Motor neuron (in vitro differentiated cells): ENCODE results near the gene TXNRD2. TPM values are rescaled to one million over a fixed set of nuclear protein-coding genes. Genes with fewer than 3 reads are reported as not detected.
"Not testable (repeated sequence)": the region's sequence is repeated elsewhere in the genome, so short reads cannot be mapped to it uniquely, and the experiment has no call there.

Source experiments
- ATAC-seq, 8 experiments: fragments of 200-7000 bp; cut with Tn5 transposase; replicated peaks in 6 of 8; 2 replicates each; pipeline ENCODE4 v1.8.0; 2021; ENCODE audit warnings: mild to moderate bottlenecking in 8 of 8, moderate library complexity in 8 of 8
- H3K27ac ChIP-seq, 2 donors: fragments of 250-450 bp; sonication (Bioruptor Pico); 2 replicates each; pipeline ENCODE4 v1.9.0; 2021; ENCODE audit warnings: antibody characterized with exemption in 2 of 2, mild to moderate bottlenecking in 2 of 2, moderate library complexity in 1 of 2
- H3K4me1 ChIP-seq, 2 donors: fragments of 250-450 bp; sonication (Bioruptor Pico); replicated peaks in 1 of 2; 2 replicates each; pipeline ENCODE4 v1.6.1; 2021; ENCODE audit warnings: antibody characterized with exemption in 2 of 2, mild to moderate bottlenecking in 2 of 2, moderate library complexity in 1 of 2
- H3K4me3 ChIP-seq, 5 donors: fragments of 250-450 bp; sonication (Bioruptor Pico); 2 replicates each; pipeline ENCODE4 v1.9.0; 2021; ENCODE audit warnings: antibody characterized with exemption in 5 of 5, mild to moderate bottlenecking in 5 of 5, moderate library complexity in 4 of 5
- WGBS, 10 experiments: fragments of 450-650 bp; shearing (Covaris generic); methylation state at CpG; one replicate each; pipeline ENCODE4 v1.0.0; 2022; 5-methylcytosine and 5-hydroxymethylcytosine counted together
- in situ Hi-C, 9 experiments: fragments of 400-800 bp; cut with MboI; loops; one replicate each; pipeline ENCODE4 v1.15.0; 2021; ENCODE audit warnings: low sequenced_read_pairs in 9 of 9, low pct_unique_long_range_greater_than_20kb in 2 of 9; ENCODE audit not compliant: unreplicated experiment in 9 of 9
- total RNA-seq, 8 experiments: library from RNA; unstranded; fragments of 300-600 nt; gene quantifications; 2 replicates each; pipeline versions ENCODE4 v1.2.3 to v1.2.4, GENCODE V29; 2022

The TXNRD2 gene
- total RNA-seq, 8 experiments from 2014 or later, result 2.4 to 33.9 (median 9.9) TPM

- in situ Hi-C loops, result loop anchor here in 2 of 9 experiments (10.0 to 25.0 kb wide), 2 partner anchors 192 to 205 kb away; partner anchors contain the start of genes GP1BB (in 2 of the 2) and SEPTIN5 (in 1 of the 2)
- WGBS, 10 experiments, result 60 to 100% (median 73%) methylated on average over 1 to 4 of the region's 7 CpGs; no CpG with 5 or more reads in 5 of the 10 experiments
- ATAC-seq, result no peak
- no peaks in the 10 kb centered on the region for H3K4me1 ChIP-seq
- H3K4me3 ChIP-seq, result no peak overlapping the region
- H3K27ac ChIP-seq, result no peak overlapping the region
Observed at GRCh38 chr22:19916941-19917340, 24.7 kb downstream of the TXNRD2 start.

GRCh38 chr22:19916006-19916405 lies 25.6 kb downstream of the TXNRD2 start:
- WGBS, 10 experiments, result 60 to 89% (median 80%) methylated on average over 1 to 8 of the region's 9 CpGs; no CpG with 5 or more reads in 5 of the 10 experiments

GRCh38 chr22:19915287-19915954 lies 26.2 kb downstream of the TXNRD2 start:
- H3K4me3 ChIP-seq, result no peak overlapping the region
- H3K4me1 ChIP-seq, result no peaks in the 10 kb centered on the region
- 73 to 100% (median 95%) methylated on average over 1 to 13 of the region's 13 CpGs; no CpG with 5 or more reads in 2 of the 10 experiments for WGBS, 10 experiments
- in situ Hi-C loops, result loop anchor here in 2 of 9 experiments (10.0 to 25.0 kb wide), 2 partner anchors 191 to 203 kb away; partner anchors contain the start of genes GP1BB (in 2 of the 2) and SEPTIN5 (in 1 of the 2)
- no peak overlapping the region for H3K27ac ChIP-seq
- no peak for ATAC-seq

More at GRCh38 chr22:19916006-19916405, 25.6 kb downstream of the TXNRD2 start:
- no peak for ATAC-seq
- Histone ChIP-seq H3K4me3 (no peak overlapping the region), H3K4me1 (no peaks in the 10 kb centered on the region), H3K27ac (no peak overlapping the region)
- in situ Hi-C loops, result loop anchor here in 2 of 9 experiments (10.0 to 25.0 kb wide), 2 partner anchors 191 to 204 kb away; partner anchors contain the start of genes GP1BB (in 2 of the 2) and SEPTIN5 (in 1 of the 2)

- WGBS, 10 experiments, result 70 to 100% (median 87%) methylated on average over 1 to 9 of the region's 9 CpGs; no CpG with 5 or more reads in 1 of the 10 experiments
Observed at GRCh38 chr22:19914201-19914943, 27.2 kb downstream of the TXNRD2 start.

GRCh38 chr22:19913337-19913936 lies 28.2 kb downstream of the TXNRD2 start:
- in situ Hi-C loops, result loop anchor here in 2 of 9 experiments (10.0 to 25.0 kb wide), 2 partner anchors 189 to 201 kb away; partner anchors contain the start of genes GP1BB (in 2 of the 2) and SEPTIN5 (in 1 of the 2)

More at GRCh38 chr22:19914201-19914943, 27.2 kb downstream of the TXNRD2 start:
- in situ Hi-C loops, result loop anchor here in 2 of 9 experiments (10.0 to 25.0 kb wide), 2 partner anchors 190 to 202 kb away; partner anchors contain the start of genes GP1BB (in 2 of the 2) and SEPTIN5 (in 1 of the 2)
- no peak for ATAC-seq
- Histone ChIP-seq H3K4me3 (no peak overlapping the region), H3K4me1 (no peaks in the 10 kb centered on the region), H3K27ac (no peak overlapping the region)

GRCh38 chr22:19912271-19912999 lies 29.2 kb downstream of the TXNRD2 start:
- in situ Hi-C loops, result loop anchor here in 2 of 9 experiments (10.0 to 25.0 kb wide), 2 partner anchors 188 to 200 kb away; partner anchors contain the start of genes GP1BB (in 2 of the 2) and SEPTIN5 (in 1 of the 2)
- no peak overlapping the region for H3K4me3 ChIP-seq
- H3K4me1 ChIP-seq, result no peaks in the 10 kb centered on the region
- WGBS, 10 experiments, result 60 to 100% (median 81%) methylated on average over 1 to 9 of the region's 20 CpGs; no CpG with 5 or more reads in 2 of the 10 experiments
- peak in 3 of 8 experiments; percentile 31 to 45 (median 37) for ATAC-seq
- peak overlapping the region in 1 of 2 donors; percentile 39 for H3K27ac ChIP-seq

More at GRCh38 chr22:19913337-19913936, 28.2 kb downstream of the TXNRD2 start:
- 79 to 100% (median 94%) methylated on average over 1 to 6 of the region's 6 CpGs; no CpG with 5 or more reads in 3 of the 10 experiments for WGBS, 10 experiments
- H3K27ac ChIP-seq, result no peak overlapping the region
- H3K4me1 ChIP-seq, result no peaks in the 10 kb centered on the region
- H3K4me3 ChIP-seq, result no peak overlapping the region
- no peak for ATAC-seq

GRCh38 chr22:19911540-19912270 lies 29.9 kb downstream of the TXNRD2 start:
- whole genome bisulfite sequencing, 10 experiments, result 87 to 100% (median 97%) methylated on average over 1 to 5 of the region's 12 CpGs; no CpG with 5 or more reads in 5 of the 10 experiments
- in situ Hi-C loops, result loop anchor here in 2 of 9 experiments (10.0 to 25.0 kb wide), 2 partner anchors 187 to 199 kb away; partner anchors contain the start of genes GP1BB (in 2 of the 2) and SEPTIN5 (in 1 of the 2)
- ATAC-seq, result no peak
- H3K4me1 ChIP-seq, result no peaks in the 10 kb centered on the region
- H3K27ac ChIP-seq, result no peak overlapping the region
- no peak overlapping the region for H3K4me3 ChIP-seq

GRCh38 chr22:19910180-19910744 lies 31.4 kb downstream of the TXNRD2 start:
- peaks cover 0 to 3% of the 10 kb centered on the region in 2 donors for H3K4me1 ChIP-seq
- in situ Hi-C loops, result loop anchor here in 2 of 9 experiments (10.0 to 25.0 kb wide), 2 partner anchors 185 to 198 kb away; partner anchors contain the start of genes GP1BB (in 2 of the 2) and SEPTIN5 (in 1 of the 2)
- no peak overlapping the region for H3K27ac ChIP-seq
- WGBS, 10 experiments, result 0 to 80% (median 50%) methylated on average over 1 to 2 of the region's 4 CpGs; no CpG with 5 or more reads in 6 of the 10 experiments
- no peak overlapping the region for H3K4me3 ChIP-seq
- ATAC-seq, result peak in 5 of 8 experiments; percentile 4 to 31 (median 10)

GRCh38 chr22:19909350-19910179 lies 32.1 kb downstream of the TXNRD2 start:
- Histone ChIP-seq H3K27ac (no peak overlapping the region), H3K4me1 (peaks cover 2 to 8% of the 10 kb centered on the region in 2 donors), H3K4me3 (no peak overlapping the region)
- 43 to 100% (median 83%) methylated on average over 1 of the region's 6 CpGs; no CpG with 5 or more reads in 7 of the 10 experiments for WGBS, 10 experiments
- in situ Hi-C loops, result loop anchor here in 2 of 9 experiments (10.0 to 25.0 kb wide), 2 partner anchors 185 to 197 kb away; partner anchors contain the start of genes GP1BB (in 2 of the 2) and SEPTIN5 (in 1 of the 2)
- ATAC-seq, result peak; percentile 95 to 98 (median 98)

GRCh38 chr22:19907902-19908301 lies 33.7 kb downstream of the TXNRD2 start:
- in situ Hi-C loops, result loop anchor here in 1 of 9 experiments (25.0 kb wide), 1 partner anchor 196 kb away; the partner anchor contains the start of genes GP1BB and SEPTIN5
- not testable (repeated sequence) for H3K4me3 ChIP-seq, H3K27ac ChIP-seq, ATAC-seq
- peaks cover 11 to 16% of the 10 kb centered on the region in 2 donors for H3K4me1 ChIP-seq
- WGBS, 10 experiments, result 60 to 100% (median 100%) methylated on average over 1 of the region's 16 CpGs; no CpG with 5 or more reads in 7 of the 10 experiments
